Ectodermal cell (in vitro differentiated cells): ENCODE measurements around the gene TNS1.

Experiments used
- H3K27ac ChIP-seq: 2 replicates; pipeline ENCODE4 v1.7.0; 2013; ENCODE audit warnings: mild to moderate bottlenecking, low read depth, low read length; ENCODE audit not compliant: insufficient read depth, poor library complexity, severe bottlenecking
- H3K27me3 ChIP-seq: 2 replicates; pipeline ENCODE4 v1.7.0; 2013; ENCODE audit warnings: mild to moderate bottlenecking, low read length; ENCODE audit not compliant: insufficient read depth, control insufficient read depth, poor library complexity, severe bottlenecking
- H3K36me3 ChIP-seq: one replicate; pipeline ENCODE4 v1.7.0; 2013; ENCODE audit warnings: low read length; ENCODE audit not compliant: control insufficient read depth, insufficient read depth
- H3K4me1 ChIP-seq: one replicate; pipeline ENCODE4 v1.7.0; 2013; ENCODE audit warnings: low read length; ENCODE audit not compliant: control insufficient read depth, insufficient read depth
- H3K4me3 ChIP-seq: 2 replicates; pipeline ENCODE4 v1.7.0; 2013; ENCODE audit warnings: low read depth, low read length, control low read depth; ENCODE audit not compliant: insufficient read depth
- H3K9me3 ChIP-seq: 2 replicates; pipeline ENCODE4 v1.7.0; 2013; ENCODE audit warnings: mild to moderate bottlenecking, low read length, moderate library complexity; ENCODE audit not compliant: control insufficient read depth
- WGBS, 2 experiments: methylation state at CpG; one replicate each; pipeline ENCODE4 v1.1.7; 2013; ENCODE audit warnings: missing lambda C conversion rate in 2 of 2; 5-methylcytosine and 5-hydroxymethylcytosine counted together

TNS1 gene

DNA sequence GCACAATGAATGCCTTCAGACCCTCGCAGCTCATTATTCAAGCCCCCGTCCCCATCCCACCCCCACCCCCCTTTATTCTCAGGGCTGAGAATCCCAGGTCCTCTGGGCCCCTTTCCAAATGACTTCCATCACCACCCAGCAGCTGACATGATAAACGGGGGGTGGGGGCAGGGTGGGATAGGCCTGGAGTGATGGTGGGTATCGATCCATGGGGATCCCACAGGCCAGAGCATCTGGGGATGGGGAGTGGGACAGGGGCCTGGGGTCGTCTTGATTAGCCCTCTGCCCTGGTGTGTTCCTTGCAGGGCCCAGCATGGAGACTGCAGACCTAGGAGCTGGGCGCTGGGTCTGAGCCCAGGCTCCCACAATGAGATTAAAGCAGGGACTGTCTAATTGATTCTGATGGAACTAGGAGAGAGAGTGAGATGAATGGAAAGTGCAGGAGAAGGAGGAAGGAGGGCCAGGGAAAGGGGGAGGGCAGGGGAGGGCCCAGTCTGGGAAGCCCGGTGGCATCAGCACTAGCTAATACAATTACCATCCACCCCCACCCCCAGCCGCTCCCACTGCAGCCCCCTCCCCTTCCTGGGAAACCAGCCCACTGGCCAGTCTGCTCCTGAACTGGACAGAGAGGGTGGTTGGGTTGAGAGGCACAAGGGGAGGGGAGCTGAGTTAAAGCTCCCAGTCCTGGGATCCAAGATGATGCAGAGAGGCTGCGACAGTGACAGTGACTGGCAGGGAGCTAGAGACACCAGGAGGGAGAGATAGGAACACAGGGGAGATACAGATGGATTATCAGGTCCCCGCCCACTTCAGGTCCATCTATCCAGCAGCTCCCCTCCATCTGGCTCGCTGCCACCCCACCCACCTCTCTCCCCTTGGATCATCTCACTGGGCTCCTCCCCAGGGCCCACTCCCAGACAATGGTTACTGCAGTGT, 13.1 kb upstream of the TNS1 start:
- H3K9me3 ChIP-seq: no peaks in the 10 kb centered on the region
- no peak overlapping the region for H3K4me3 ChIP-seq
- peak overlapping the region; percentile 36 for H3K27ac ChIP-seq
- H3K36me3 ChIP-seq: no peaks in the 10 kb centered on the region
- H3K27me3 ChIP-seq: peaks cover 13% of the 10 kb centered on the region
- H3K4me1 ChIP-seq: peaks cover 29% of the 10 kb centered on the region
- WGBS, 2 experiments: 47 to 48% methylated on average over 8 to 9 of the region's 11 CpGs

DNA sequence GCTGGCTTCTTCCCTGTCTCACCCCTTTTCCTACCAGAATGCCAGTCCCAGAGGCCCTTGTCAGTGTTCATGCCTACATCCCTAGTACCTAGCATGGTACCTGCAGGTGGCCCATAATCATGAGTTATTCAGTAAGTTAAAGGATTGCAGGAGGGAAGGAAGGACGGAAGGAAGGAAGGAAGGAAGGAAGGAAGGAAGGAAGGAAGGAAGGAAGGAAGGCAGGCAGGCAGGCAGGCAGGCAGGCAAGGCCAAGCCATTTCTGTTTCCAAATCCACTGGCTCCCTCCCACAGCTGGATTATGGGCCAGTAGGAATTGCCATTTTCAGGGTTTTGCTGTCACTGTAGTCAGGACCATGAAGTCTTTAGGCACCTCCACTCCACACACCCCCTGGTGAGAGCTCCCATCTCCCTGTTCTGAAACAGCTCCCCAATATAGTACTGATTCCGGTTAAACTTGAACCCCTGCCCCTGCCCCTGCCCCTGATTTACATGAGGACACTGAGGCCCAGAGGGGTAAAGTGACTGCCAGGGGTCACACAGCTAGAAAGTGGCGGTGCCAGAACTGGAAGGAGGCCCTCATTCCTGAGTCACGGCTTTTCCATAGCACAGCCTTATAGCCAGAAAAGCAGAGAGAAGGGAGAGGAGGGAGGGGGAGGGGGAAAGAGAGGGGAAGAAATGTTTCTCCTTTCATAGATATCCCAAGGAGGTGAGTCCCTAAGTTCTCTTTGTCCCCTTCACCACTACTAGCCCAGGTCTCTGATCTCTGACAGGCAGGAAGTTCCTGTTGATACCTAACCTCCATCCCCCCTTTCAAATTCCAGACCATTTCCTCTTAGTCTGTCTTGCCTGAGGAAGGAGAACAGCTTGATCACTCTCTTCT, 12.2 kb upstream of the TNS1 start:
- WGBS, 2 experiments: 77 to 85% methylated on average over 3 of the region's 4 CpGs
- H3K9me3 ChIP-seq: no peaks in the 10 kb centered on the region
- H3K4me1 ChIP-seq: peaks cover 30% of the 10 kb centered on the region
- no peak overlapping the region for H3K4me3 ChIP-seq
- H3K27ac ChIP-seq: no peak overlapping the region
- H3K27me3 ChIP-seq: peaks cover 22% of the 10 kb centered on the region
- no peaks in the 10 kb centered on the region for H3K36me3 ChIP-seq

GRCh38 chr2:218013289-218013688, 10.5 kb upstream of the TNS1 start:
- Histone ChIP-seq H3K4me1 (peaks cover 40% of the 10 kb centered on the region), H3K27me3 (peaks cover 39% of the 10 kb centered on the region), H3K4me3 (no peak overlapping the region), H3K27ac (no peak overlapping the region), H3K9me3 (no peaks in the 10 kb centered on the region), H3K36me3 (no peaks in the 10 kb centered on the region)
- WGBS, 2 experiments: 87 to 94% methylated on average over 2 of the region's 2 CpGs

- no peak overlapping the region for H3K4me3 ChIP-seq
- H3K36me3 ChIP-seq: no peaks in the 10 kb centered on the region
- WGBS, 2 experiments: 78 to 88% methylated on average over 1 of the region's 1 CpG
- H3K4me1 ChIP-seq: peaks cover 40% of the 10 kb centered on the region
- H3K27me3 ChIP-seq: peaks cover 42% of the 10 kb centered on the region
- H3K9me3 ChIP-seq: no peaks in the 10 kb centered on the region
- no peak overlapping the region for H3K27ac ChIP-seq
Observed at GRCh38 chr2:218012284-218012683, 9.5 kb upstream of the TNS1 start.

- Histone ChIP-seq H3K4me1 (peaks cover 40% of the 10 kb centered on the region), H3K27me3 (peaks cover 42% of the 10 kb centered on the region)
Observed at GRCh38 chr2:218011653-218012040, 8.9 kb upstream of the TNS1 start.

GRCh38 chr2:218010984-218011652, 8.3 kb upstream of the TNS1 start:
- no peaks in the 10 kb centered on the region for H3K9me3 ChIP-seq
- H3K4me1 ChIP-seq: peaks cover 35% of the 10 kb centered on the region
- H3K27me3 ChIP-seq: peaks cover 42% of the 10 kb centered on the region
- WGBS, 2 experiments: 41 to 46% methylated on average over 12 of the region's 12 CpGs
- no peaks in the 10 kb centered on the region for H3K36me3 ChIP-seq
- no peak overlapping the region for H3K4me3 ChIP-seq
- H3K27ac ChIP-seq: no peak overlapping the region

More at GRCh38 chr2:218011653-218012040, 8.9 kb upstream of the TNS1 start:
- H3K27ac ChIP-seq: no peak overlapping the region
- WGBS, 2 experiments: 68 to 70% methylated on average over 6 to 7 of the region's 8 CpGs
- H3K9me3 ChIP-seq: no peaks in the 10 kb centered on the region
- H3K4me3 ChIP-seq: no peak overlapping the region
- no peaks in the 10 kb centered on the region for H3K36me3 ChIP-seq

- Histone ChIP-seq H3K4me1 (peaks cover 28% of the 10 kb centered on the region), H3K9me3 (no peaks in the 10 kb centered on the region), H3K27me3 (peaks cover 42% of the 10 kb centered on the region), H3K27ac (no peak overlapping the region), H3K36me3 (no peaks in the 10 kb centered on the region), H3K4me3 (peak overlapping the region; percentile 39)
- 3% methylated on average over 72 of the region's 72 CpGs for WGBS, 2 experiments
Observed at GRCh38 chr2:218010140-218010983, 7.6 kb upstream of the TNS1 start.

- WGBS, 2 experiments: 2% methylated on average over 20 of the region's 20 CpGs
- Histone ChIP-seq H3K4me3 (peak overlapping the region; percentile 39), H3K4me1 (peaks cover 21% of the 10 kb centered on the region), H3K9me3 (no peaks in the 10 kb centered on the region), H3K27ac (no peak overlapping the region), H3K36me3 (no peaks in the 10 kb centered on the region), H3K27me3 (peaks cover 42% of the 10 kb centered on the region)
Observed at GRCh38 chr2:218009765-218010139, 7.0 kb upstream of the TNS1 start.

GRCh38 chr2:218009231-218009630, 6.4 kb upstream of the TNS1 start:
- 10% methylated on average over 8 of the region's 8 CpGs for WGBS, 2 experiments
- peak overlapping the region; percentile 39 for H3K4me3 ChIP-seq
- H3K4me1 ChIP-seq: peaks cover 21% of the 10 kb centered on the region
- H3K9me3 ChIP-seq: no peaks in the 10 kb centered on the region
- no peak overlapping the region for H3K27ac ChIP-seq
- no peaks in the 10 kb centered on the region for H3K36me3 ChIP-seq
- peaks cover 42% of the 10 kb centered on the region for H3K27me3 ChIP-seq
